AG09319 (cell line): ENCODE results near the gene MAD1L1.

Experiments used
- DNase-seq: peaks from one replicate; pipeline ENCODE4 v3.0.0-alpha.2; 2010; ENCODE audit warnings: low read depth; ENCODE audit errors: extremely low read depth
- TF ChIP-seq, protein P1 (sequence below): IDR thresholded peaks from 2 replicates; pipeline ENCODE4 v1.5.1; 2011; ENCODE audit warnings: low read depth, mild to moderate bottlenecking, inconsistent platforms, low read length, moderate library complexity

Gene MAD1L1

GRCh38 chr7:2097492-2097891 is 135.3 kb downstream of the MAD1L1 start:
- TF ChIP-seq, protein P1, sequence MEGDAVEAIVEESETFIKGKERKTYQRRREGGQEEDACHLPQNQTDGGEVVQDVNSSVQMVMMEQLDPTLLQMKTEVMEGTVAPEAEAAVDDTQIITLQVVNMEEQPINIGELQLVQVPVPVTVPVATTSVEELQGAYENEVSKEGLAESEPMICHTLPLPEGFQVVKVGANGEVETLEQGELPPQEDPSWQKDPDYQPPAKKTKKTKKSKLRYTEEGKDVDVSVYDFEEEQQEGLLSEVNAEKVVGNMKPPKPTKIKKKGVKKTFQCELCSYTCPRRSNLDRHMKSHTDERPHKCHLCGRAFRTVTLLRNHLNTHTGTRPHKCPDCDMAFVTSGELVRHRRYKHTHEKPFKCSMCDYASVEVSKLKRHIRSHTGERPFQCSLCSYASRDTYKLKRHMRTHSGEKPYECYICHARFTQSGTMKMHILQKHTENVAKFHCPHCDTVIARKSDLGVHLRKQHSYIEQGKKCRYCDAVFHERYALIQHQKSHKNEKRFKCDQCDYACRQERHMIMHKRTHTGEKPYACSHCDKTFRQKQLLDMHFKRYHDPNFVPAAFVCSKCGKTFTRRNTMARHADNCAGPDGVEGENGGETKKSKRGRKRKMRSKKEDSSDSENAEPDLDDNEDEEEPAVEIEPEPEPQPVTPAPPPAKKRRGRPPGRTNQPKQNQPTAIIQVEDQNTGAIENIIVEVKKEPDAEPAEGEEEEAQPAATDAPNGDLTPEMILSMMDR: no peak
- no peak for DNase-seq

DNA sequence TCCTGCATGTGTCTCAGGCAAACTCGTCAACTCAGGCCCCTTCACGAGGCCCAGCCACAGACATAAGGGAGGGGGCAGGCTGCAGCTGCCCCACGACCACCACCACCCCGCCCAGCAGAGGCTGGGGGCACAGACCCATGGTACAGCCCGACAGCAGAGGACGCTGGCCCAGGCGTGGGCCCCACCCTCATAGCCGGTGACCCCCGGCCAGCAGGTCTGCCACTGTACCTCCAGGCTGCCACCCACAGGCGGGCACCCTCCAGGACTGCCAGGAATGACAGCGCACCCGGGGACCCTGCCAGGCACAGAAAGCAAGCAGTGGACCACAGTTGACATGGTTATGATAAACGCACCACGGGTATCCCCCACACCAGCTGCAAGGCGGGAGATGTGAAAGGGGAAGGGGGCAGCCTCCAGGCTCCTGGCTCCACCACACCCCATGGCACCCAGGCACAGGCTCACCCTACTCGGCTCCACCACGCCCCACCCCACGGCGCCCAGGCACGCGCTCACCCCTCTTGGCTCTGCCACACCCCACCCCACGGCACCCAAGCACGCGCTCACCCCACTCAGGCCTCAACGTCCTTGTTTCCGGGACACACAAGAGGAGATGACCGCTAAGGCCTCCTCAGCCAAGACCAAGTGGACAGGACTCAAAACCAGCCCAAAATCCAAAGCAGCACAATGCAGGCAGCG is 135.9 kb downstream of the MAD1L1 start:
- TF ChIP-seq, protein P1: no peak
- no peak for DNase-seq

GRCh38 chr7:2095436-2095835 is 137.3 kb downstream of the MAD1L1 start:
- TF ChIP-seq, protein P1: no peak
- DNase-seq: no peak

GRCh38 chr7:2094454-2095045 is 138.2 kb downstream of the MAD1L1 start:
- DNase-seq: no peak
- TF ChIP-seq, protein P1: no peak

GRCh38 chr7:2093843-2094220 is 138.9 kb downstream of the MAD1L1 start:
- DNase-seq: no peak
- TF ChIP-seq, protein P1: no peak

GRCh38 chr7:2093215-2093842 is 139.4 kb downstream of the MAD1L1 start:
- no peak for DNase-seq
- TF ChIP-seq, protein P1: no peak

- no peak for DNase-seq
- TF ChIP-seq, protein P1: no peak
Observed at GRCh38 chr7:2092279-2092678, 140.5 kb downstream of the MAD1L1 start.
